ENCODE measurements around the gene ADCY2.

The ADCY2 gene

DNA sequence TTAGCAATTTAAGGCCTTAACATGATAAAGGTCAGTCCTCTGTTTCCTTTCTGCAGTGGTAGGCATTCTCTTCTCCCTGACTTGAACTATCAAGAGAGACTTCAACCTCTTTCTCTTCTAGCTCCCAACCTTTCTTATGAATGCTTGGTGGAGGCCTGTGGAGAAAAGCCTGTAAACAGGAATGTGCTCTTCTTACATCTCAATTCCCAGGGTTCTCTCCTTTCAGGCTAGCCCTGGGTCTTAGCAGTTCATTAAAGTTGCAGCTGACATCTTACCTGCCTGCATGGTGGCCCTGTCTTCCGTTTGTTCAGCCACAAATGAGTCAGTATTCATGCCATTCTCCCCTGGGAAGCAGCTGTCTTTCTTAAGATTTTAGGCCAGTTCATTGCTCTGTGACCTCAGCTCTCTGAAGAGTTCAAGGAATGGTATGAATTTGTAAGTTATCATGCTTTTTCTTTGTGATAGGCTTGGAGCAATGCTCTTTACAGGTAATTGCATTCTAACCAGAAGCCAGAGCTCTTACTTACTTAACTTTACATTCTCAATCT lies 77.8 kb downstream of the ADCY2 start:
- TF ChIP-seq, protein P1, sequence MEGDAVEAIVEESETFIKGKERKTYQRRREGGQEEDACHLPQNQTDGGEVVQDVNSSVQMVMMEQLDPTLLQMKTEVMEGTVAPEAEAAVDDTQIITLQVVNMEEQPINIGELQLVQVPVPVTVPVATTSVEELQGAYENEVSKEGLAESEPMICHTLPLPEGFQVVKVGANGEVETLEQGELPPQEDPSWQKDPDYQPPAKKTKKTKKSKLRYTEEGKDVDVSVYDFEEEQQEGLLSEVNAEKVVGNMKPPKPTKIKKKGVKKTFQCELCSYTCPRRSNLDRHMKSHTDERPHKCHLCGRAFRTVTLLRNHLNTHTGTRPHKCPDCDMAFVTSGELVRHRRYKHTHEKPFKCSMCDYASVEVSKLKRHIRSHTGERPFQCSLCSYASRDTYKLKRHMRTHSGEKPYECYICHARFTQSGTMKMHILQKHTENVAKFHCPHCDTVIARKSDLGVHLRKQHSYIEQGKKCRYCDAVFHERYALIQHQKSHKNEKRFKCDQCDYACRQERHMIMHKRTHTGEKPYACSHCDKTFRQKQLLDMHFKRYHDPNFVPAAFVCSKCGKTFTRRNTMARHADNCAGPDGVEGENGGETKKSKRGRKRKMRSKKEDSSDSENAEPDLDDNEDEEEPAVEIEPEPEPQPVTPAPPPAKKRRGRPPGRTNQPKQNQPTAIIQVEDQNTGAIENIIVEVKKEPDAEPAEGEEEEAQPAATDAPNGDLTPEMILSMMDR (IDR thresholded peaks at IDR 0.05; ENCODE audit: borderline replicate concordance, insufficient read depth, low read depth, low read length), result no peak
- no peak overlapping the region for H3K4me3 ChIP-seq (ENCODE audit: low read depth, low read length)

DNA sequence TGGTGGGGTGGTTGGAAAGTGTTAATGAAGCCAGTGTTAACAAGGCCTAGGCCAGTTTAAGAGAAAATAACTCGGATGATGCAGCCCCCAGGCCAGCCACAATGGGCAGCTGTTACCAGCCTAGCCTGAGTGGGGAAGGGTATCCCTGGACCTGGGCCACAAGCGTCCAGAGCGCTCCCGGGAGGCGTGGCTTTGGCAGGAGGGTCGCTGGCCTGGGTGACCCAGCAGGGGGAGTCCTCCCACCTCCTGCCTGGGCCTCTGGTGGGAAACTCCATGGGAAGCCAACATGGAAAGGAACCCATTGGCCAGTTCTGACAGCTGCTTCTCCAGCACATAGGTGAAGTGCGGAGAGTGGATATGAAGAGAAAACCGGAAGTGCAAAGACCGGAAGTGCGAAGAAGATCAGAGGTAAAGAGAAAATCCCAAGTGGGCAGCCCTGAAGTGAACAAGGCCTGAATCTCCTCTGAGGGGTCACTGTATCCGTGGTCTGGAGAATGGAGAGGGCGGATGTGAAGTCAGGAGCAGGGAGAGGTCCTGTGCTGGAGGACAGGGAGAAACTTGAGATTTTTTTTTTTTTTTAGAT lies 79.0 kb downstream of the ADCY2 start:
- TF ChIP-seq, protein P1 (IDR thresholded peaks at IDR 0.05; ENCODE audit: borderline replicate concordance, insufficient read depth, low read depth, low read length), result no peak
- no peak overlapping the region for H3K4me3 ChIP-seq (ENCODE audit: low read depth, low read length)

DNA sequence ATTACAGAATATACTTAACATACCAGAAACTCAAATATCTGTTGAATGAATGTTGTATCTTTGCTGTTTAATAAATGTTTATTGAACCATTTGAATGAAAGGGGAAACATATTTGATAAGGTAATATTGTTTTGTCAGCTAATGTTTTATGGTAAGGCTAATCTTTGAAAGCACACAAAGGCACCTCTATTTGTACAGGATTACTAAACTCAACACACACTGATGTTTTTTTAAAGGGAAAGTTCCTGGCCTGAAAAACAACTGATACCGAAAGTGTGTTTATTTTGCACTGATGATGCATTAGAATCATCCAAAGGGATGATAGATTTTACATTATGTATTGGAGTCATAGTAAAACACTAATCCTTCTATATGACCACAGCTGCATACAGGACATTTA lies 82.5 kb downstream of the ADCY2 start:
- H3K4me3 ChIP-seq (ENCODE audit: low read depth, low read length), result no peak overlapping the region
- TF ChIP-seq, protein P1 (IDR thresholded peaks at IDR 0.05; ENCODE audit: borderline replicate concordance, insufficient read depth, low read depth, low read length), result no peak

DNA sequence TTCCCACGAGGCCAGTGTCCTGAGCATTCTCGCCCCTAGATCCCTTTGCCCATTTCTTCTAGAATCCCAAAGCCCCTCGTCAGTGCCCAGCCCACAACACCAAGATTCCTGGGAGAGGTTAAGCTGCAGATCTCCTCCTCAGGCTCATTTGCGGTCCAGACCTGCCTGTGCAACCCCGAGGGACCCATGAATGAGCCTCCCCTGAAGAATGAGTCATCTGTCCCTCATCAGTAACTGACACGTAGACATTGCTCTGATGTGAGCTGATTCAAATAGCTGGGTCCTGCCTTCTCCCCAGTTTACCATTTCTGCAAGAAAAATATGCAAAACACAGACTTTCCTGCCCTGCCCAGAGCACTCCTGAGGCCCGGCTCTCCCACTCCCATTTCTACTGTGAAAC lies 92.8 kb downstream of the ADCY2 start:
- TF ChIP-seq, protein P1 (IDR thresholded peaks at IDR 0.05; ENCODE audit: borderline replicate concordance, insufficient read depth, low read depth, low read length), result no peak
- no peak overlapping the region for H3K4me3 ChIP-seq (ENCODE audit: low read depth, low read length)

DNA sequence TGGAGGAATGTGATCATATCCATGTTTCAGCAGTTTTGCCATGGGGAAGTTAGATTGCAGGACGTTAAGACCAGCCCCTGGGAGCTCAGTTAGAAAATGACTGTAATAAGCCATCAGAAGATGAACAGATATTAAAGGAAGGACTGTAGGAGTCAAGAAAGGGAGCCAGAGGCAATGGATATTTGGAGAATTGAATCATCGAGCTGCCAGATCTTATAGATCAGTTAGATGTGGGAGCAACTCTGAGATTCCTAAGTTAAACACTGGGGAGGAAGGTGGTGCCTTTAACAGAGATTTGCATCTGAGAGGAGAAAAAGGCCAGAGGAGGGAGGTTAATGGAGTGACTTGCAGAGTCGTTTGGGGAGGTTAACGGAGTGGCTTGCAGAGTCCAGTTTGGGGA lies 96.4 kb downstream of the ADCY2 start:
- TF ChIP-seq, protein P1 (IDR thresholded peaks at IDR 0.05; ENCODE audit: borderline replicate concordance, insufficient read depth, low read depth, low read length), result no peak

DNA sequence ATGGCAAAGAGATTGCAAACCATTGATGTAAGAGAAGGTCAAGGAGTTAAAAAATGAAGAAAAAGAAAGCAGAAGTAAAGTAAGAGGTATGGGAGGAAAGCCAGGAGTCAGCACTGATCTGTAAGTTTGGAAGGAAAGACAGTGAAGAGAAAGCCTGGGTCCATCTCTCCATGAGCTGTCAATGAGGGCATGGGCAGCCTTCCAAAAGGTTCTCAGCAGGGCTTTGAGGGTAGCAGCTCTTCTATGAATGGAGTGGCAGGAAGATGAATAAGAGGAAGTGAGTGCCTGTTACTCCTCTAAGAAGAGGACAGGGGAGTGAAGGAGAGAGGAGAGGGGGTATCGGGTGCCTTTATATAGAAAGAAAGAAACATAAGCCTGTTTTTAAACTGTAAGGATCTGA lies 97.1 kb downstream of the ADCY2 start:
- TF ChIP-seq, protein P1 (IDR thresholded peaks at IDR 0.05; ENCODE audit: borderline replicate concordance, insufficient read depth, low read depth, low read length), result no peak
- H3K4me3 ChIP-seq (ENCODE audit: low read depth, low read length), result no peak overlapping the region

More for the DNA sequence above, 96.4 kb downstream of the ADCY2 start:
- H3K4me3 ChIP-seq (ENCODE audit: low read depth, low read length), result no peak overlapping the region

DNA sequence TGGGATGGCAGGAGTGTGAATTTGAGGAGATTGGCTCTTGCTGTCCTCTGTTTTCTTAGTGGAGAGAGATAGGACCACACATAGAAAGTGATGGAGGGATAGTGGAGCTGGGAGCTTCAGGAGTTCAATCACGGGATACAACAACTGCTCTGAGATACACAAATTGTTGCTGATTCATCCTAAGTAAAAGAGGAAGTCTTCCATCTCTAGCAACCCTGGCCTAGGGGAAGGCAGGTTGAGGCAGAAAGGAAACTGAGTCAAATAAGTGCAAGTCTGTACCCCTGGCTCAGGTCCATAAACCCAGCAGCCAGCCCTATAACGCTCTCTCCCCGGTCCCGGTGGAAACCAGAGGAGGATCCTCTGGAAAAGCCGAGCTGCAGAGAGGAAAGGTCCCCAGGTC lies 97.7 kb downstream of the ADCY2 start:
- H3K4me3 ChIP-seq (ENCODE audit: low read depth, low read length), result no peak overlapping the region
- TF ChIP-seq, protein P1 (IDR thresholded peaks at IDR 0.05; ENCODE audit: borderline replicate concordance, insufficient read depth, low read depth, low read length), result no peak
